Neural progenitor cell (in vitro differentiated cells): ENCODE measurements around the gene NSMF. TPM values are rescaled to one million over a fixed set of nuclear protein-coding genes. Genes with fewer than 3 reads are reported as not detected.

Experiments
- DNase-seq: peaks from one replicate; pipeline ENCODE4 v3.0.0-alpha.2; 2016; ENCODE audit warnings: low spot score
- H2AFZ ChIP-seq: fragments of 200-600 bp; sonication (generic); replicated peaks from 2 replicates; pipeline ENCODE4 v1.6.1; 2016; ENCODE audit warnings: antibody characterized with exemption
- H3F3A ChIP-seq: fragments of 200-600 bp; sonication (generic); 2 replicates; pipeline ENCODE4 v1.6.1; 2016; ENCODE audit warnings: antibody characterized with exemption, low read depth
- H3K27ac ChIP-seq: fragments of 200-600 bp; sonication (generic); 2 replicates; pipeline ENCODE4 v1.5.1; 2016; ENCODE audit warnings: mild to moderate bottlenecking
- H3K27me3 ChIP-seq: fragments of 200-600 bp; sonication (generic); 2 replicates; pipeline ENCODE4 v1.6.1; 2016; ENCODE audit warnings: mild to moderate bottlenecking, moderate library complexity
- H3K36me3 ChIP-seq: fragments of 200-600 bp; sonication (generic); 2 replicates; pipeline ENCODE4 v1.5.1; 2016
- H3K4me1 ChIP-seq: fragments of 200-600 bp; sonication (generic); 2 replicates; pipeline ENCODE4 v1.6.1; 2016; ENCODE audit warnings: mixed run types
- H3K4me2 ChIP-seq: fragments of 200-600 bp; sonication (generic); 2 replicates; pipeline ENCODE4 v1.6.1; 2016
- H3K4me3 ChIP-seq: fragments of 200-600 bp; sonication (generic); 2 replicates; pipeline ENCODE4 v1.5.1; 2016
- H3K79me2 ChIP-seq: fragments of 200-600 bp; sonication (generic); 2 replicates; pipeline ENCODE4 v1.6.1; 2016; ENCODE audit warnings: low read depth
- H3K9ac ChIP-seq: fragments of 200-600 bp; sonication (generic); 2 replicates; pipeline ENCODE4 v1.6.1; 2016
- H3K9me3 ChIP-seq: fragments of 200-600 bp; sonication (generic); 2 replicates; pipeline ENCODE4 v1.5.1; 2016; ENCODE audit warnings: low read depth
- H4K20me1 ChIP-seq: fragments of 200-600 bp; sonication (generic); 2 replicates; pipeline ENCODE4 v1.6.1; 2016; ENCODE audit warnings: low read depth
- H3K27ac Mint-ChIP-seq: 3 replicates; pipeline ENCODE4 v1.8.0; 2021; ENCODE audit warnings: mixed read lengths
- H3K27me3 Mint-ChIP-seq: 2 replicates; pipeline ENCODE4 v1.8.0; 2022; ENCODE audit warnings: low read depth, mild to moderate bottlenecking, inconsistent platforms, moderate library complexity, mixed read lengths; ENCODE audit not compliant: insufficient read depth
- H3K36me3 Mint-ChIP-seq: 3 replicates; pipeline ENCODE4 v1.8.0; 2021; ENCODE audit warnings: mixed read lengths
- H3K4me1 Mint-ChIP-seq: 3 replicates; pipeline ENCODE4 v1.8.0; 2021; ENCODE audit warnings: mixed read lengths
- H3K4me3 Mint-ChIP-seq: 3 replicates; pipeline ENCODE4 v1.8.0; 2021; ENCODE audit warnings: mild to moderate bottlenecking, moderate library complexity, mixed read lengths
- H3K9me3 Mint-ChIP-seq: 3 replicates; pipeline ENCODE4 v1.8.0; 2020; ENCODE audit warnings: mixed read lengths
- CTCF ChIP-seq: fragments of 200-600 bp; sonication (generic); IDR thresholded peaks from 2 replicates; pipeline ENCODE4 v1.5.1; 2017; ENCODE audit warnings: antibody characterized with exemption, mild to moderate bottlenecking
- EZH2 ChIP-seq: fragments of 200-600 bp; sonication (generic); IDR thresholded peaks from 2 replicates; pipeline ENCODE4 v1.6.1; 2017; ENCODE audit warnings: antibody characterized with exemption, mild to moderate bottlenecking, moderate library complexity
- EZH2phosphoT487 ChIP-seq: fragments of 200-600 bp; sonication (generic); IDR thresholded peaks from 2 replicates; pipeline ENCODE4 v1.6.1; 2017; ENCODE audit warnings: antibody characterized with exemption
- total RNA-seq: library from RNA; depleted of rRNA; stranded (reverse); fragments of >200 nt; gene quantifications from 2 replicates; pipeline ENCODE4 v1.2.3, GENCODE V29; 2015; ENCODE audit warnings: low replicate concordance

The NSMF gene
- total RNA-seq, 1 donor from 2014 or later = 17.1 TPM

- no peak overlapping the region for H3K27ac ChIP-seq
- H3K9ac ChIP-seq = no peak overlapping the region
- H3K9me3 ChIP-seq = no peaks in the 10 kb centered on the region
- peaks cover 33% of the 10 kb centered on the region for H3K27me3 ChIP-seq
- H2AFZ ChIP-seq = no peak overlapping the region
- H3K4me3 ChIP-seq = no peak overlapping the region
- Mint-ChIP-seq H3K4me1 (no peaks in the 10 kb centered on the region), H3K36me3 (no peaks in the 10 kb centered on the region), H3K27ac (no peak overlapping the region), H3K9me3 (peaks cover 2% of the 10 kb centered on the region), H3K4me3 (no peak overlapping the region), H3K27me3 (no peaks in the 10 kb centered on the region)
- no peak overlapping the region for H3K4me2 ChIP-seq
- no peak for DNase-seq
- H3K4me1 ChIP-seq = no peaks in the 10 kb centered on the region
- no peaks in the 10 kb centered on the region for H3F3A ChIP-seq
- H3K79me2 ChIP-seq = no peaks in the 10 kb centered on the region
- no peaks in the 10 kb centered on the region for H3K36me3 ChIP-seq
- TF ChIP-seq EZH2 (no peak), CTCF (no peak), EZH2phosphoT487 (no peak)
- H4K20me1 ChIP-seq = no peaks in the 10 kb centered on the region
These were observed 6.0 kb upstream of the NSMF start for GRCh38 chr9:137465000-137465719.

- Histone ChIP-seq H3K4me1 (peaks cover 4% of the 10 kb centered on the region), H3K36me3 (no peaks in the 10 kb centered on the region), H4K20me1 (no peaks in the 10 kb centered on the region), H3K9me3 (no peaks in the 10 kb centered on the region), H2AFZ (no peak overlapping the region), H3F3A (no peaks in the 10 kb centered on the region), H3K4me2 (no peak overlapping the region), H3K9ac (no peak overlapping the region), H3K4me3 (no peak overlapping the region), H3K27me3 (peaks cover 40% of the 10 kb centered on the region), H3K79me2 (no peaks in the 10 kb centered on the region), H3K27ac (no peak overlapping the region)
- H3K36me3 Mint-ChIP-seq = no peaks in the 10 kb centered on the region
- no peak overlapping the region for H3K4me3 Mint-ChIP-seq
- no peaks in the 10 kb centered on the region for H3K27me3 Mint-ChIP-seq
- TF ChIP-seq EZH2phosphoT487 (no peak), CTCF (no peak), EZH2 (no peak)
- peaks cover 2% of the 10 kb centered on the region for H3K4me1 Mint-ChIP-seq
- no peak for DNase-seq
- H3K27ac Mint-ChIP-seq = no peak overlapping the region
- H3K9me3 Mint-ChIP-seq = peaks cover 2% of the 10 kb centered on the region
These were observed 5.3 kb upstream of the NSMF start for GRCh38 chr9:137464291-137464999.

- no peak overlapping the region for H3K27ac ChIP-seq
- Mint-ChIP-seq H3K4me3 (no peak overlapping the region), H3K4me1 (peaks cover 2% of the 10 kb centered on the region), H3K9me3 (peaks cover 2% of the 10 kb centered on the region), H3K27ac (no peak overlapping the region), H3K27me3 (no peaks in the 10 kb centered on the region), H3K36me3 (no peaks in the 10 kb centered on the region)
- no peaks in the 10 kb centered on the region for H4K20me1 ChIP-seq
- TF ChIP-seq EZH2phosphoT487 = no peak
- TF ChIP-seq EZH2 = no peak
- TF ChIP-seq CTCF = no peak
- no peak overlapping the region for H3K9ac ChIP-seq
- H3F3A ChIP-seq = no peaks in the 10 kb centered on the region
- no peaks in the 10 kb centered on the region for H3K79me2 ChIP-seq
- H3K36me3 ChIP-seq = no peaks in the 10 kb centered on the region
- H3K9me3 ChIP-seq = no peaks in the 10 kb centered on the region
- H3K4me1 ChIP-seq = peaks cover 4% of the 10 kb centered on the region
- no peak overlapping the region for H3K4me3 ChIP-seq
- peaks cover 40% of the 10 kb centered on the region for H3K27me3 ChIP-seq
- DNase-seq = no peak
- H3K4me2 ChIP-seq = no peak overlapping the region
- H2AFZ ChIP-seq = no peak overlapping the region
These were observed 4.8 kb upstream of the NSMF start for GRCh38 chr9:137463931-137464290.
